Germinal center (tissue), 1 donor: ENCODE measurements around the gene COL16A1.

Experiments used
- DNase-seq: peaks from one replicate; pipeline ENCODE4 v3.0.0; 2012; ENCODE audit warnings: mixed read lengths, low spot score

The COL16A1 gene

GRCh38 chr1:31623365-31623764 is 80.5 kb downstream of the COL16A1 start:
- no peak for DNase-seq

- no peak for DNase-seq
These were observed 81.7 kb downstream of the COL16A1 start for GRCh38 chr1:31621847-31622730.

- no peak for DNase-seq
These were observed 82.4 kb downstream of the COL16A1 start for GRCh38 chr1:31621498-31621820.

GRCh38 chr1:31620631-31621497 is 83.0 kb downstream of the COL16A1 start:
- no peak for DNase-seq

GRCh38 chr1:31618916-31619846 is 84.6 kb downstream of the COL16A1 start:
- DNase-seq = no peak

- DNase-seq = peak; percentile 74
These were observed 85.7 kb downstream of the COL16A1 start for GRCh38 chr1:31617916-31618746.

GRCh38 chr1:31617218-31617915 is 86.5 kb downstream of the COL16A1 start, which contains the start of gene HCRTR1:
TSS of gene HCRTR1 (plus strand) at chr1:31617689. CDS start at chr1:31619193, 1,504 bp downstream.
- DNase-seq = no peak

- no peak for DNase-seq
These were observed 87.9 kb downstream of the COL16A1 start for GRCh38 chr1:31615939-31616338.

- DNase-seq = no peak
These were observed 88.4 kb downstream of the COL16A1 start for GRCh38 chr1:31615414-31615813.

GRCh38 chr1:31614414-31615005 is 89.3 kb downstream of the COL16A1 start:
- no peak for DNase-seq

- DNase-seq = no peak
These were observed 94.2 kb downstream of the COL16A1 start for GRCh38 chr1:31609514-31610118.

- DNase-seq = no peak
These were observed 96.5 kb downstream of the COL16A1 start for GRCh38 chr1:31607360-31607759.

GRCh38 chr1:31605908-31606427 is 97.8 kb downstream of the COL16A1 start:
- peak; percentile 37 for DNase-seq
